ENCODE data around the gene CD40. TPM values are rescaled to one million over a fixed set of nuclear protein-coding genes. Genes with fewer than 3 reads are reported as not detected.
"Not testable (repeated sequence)": the region's sequence is repeated elsewhere in the genome, so short reads cannot be mapped to it uniquely, and the experiment has no call there.

Gene CD40
- total RNA-seq, 2 donors from 2014 or later, result 1.5 to 7.8 TPM

DNA sequence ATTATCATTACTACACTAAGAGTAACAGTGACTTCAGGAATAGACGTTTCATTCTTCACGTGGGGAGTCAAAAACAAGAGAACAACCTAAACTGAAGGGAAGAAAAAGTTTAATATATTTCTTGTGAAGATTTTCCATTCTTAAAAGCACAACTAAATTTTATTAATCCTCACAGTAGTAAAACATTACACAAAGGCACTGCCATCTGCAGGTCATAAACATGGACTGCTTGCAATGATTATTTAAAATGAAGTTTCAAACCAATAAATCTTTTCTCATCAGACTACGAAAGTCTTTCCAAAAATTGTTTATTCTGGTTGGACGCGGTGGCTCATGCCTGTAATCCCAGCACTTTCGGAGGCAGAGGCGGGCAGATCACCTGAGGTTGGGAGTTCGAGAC is 31.0 kb upstream of the CD40 start:
- Mint-ChIP-seq H3K4me1 (peaks cover 37% of the 10 kb centered on the region), H3K27ac (no peak overlapping the region), H3K4me3 (peak overlapping the region; percentile 87), H3K9me3 (no peaks in the 10 kb centered on the region), H3K27me3 (no peaks in the 10 kb centered on the region), H3K36me3 (ENCODE audit: low read depth) (peaks cover 27% of the 10 kb centered on the region)
- ATAC-seq (replicated peaks), result no peak

DNA sequence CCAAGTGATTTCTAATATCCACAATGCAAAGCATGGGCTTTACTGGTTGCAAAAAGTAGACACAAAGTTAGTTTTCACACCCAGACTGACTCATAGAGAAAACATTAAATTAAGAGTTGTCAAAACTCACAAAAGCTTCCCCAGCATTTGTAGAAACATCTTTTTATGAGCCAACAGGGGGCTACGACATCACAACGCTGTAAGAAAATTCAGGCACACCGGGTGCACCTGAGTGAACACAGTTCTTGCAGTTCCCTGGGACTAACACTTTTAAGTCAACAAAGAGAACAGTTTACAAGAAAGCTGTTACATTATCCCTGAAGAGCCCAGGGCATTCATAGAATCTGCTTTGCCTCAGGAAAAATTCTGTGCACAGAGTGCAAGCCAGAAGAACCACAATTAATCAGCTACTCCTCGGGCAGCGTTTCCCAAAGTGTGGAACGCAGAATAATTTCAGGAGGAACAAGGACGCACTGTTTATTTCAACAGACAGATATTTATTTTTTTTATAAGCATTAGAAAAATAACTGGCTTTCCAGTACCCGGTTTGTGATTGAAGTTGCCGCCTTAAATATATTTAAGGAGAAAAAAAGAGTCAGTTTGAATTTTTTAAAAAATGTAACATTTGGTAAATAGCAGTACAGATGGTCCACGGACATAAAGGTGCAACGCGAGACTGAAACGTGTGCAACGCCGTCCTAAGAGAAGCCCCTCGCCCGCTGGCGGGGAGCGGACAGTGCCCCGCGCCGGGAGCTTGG is 29.5 kb upstream of the CD40 start:
- ATAC-seq (replicated peaks), result no peak
- peak overlapping the region; percentile 87 for H3K4me3 Mint-ChIP-seq
- peaks cover 27% of the 10 kb centered on the region for H3K36me3 Mint-ChIP-seq (ENCODE audit: low read depth)
- H3K4me1 Mint-ChIP-seq, result peaks cover 31% of the 10 kb centered on the region
- H3K9me3 Mint-ChIP-seq, result no peaks in the 10 kb centered on the region
- peak overlapping the region; percentile 94 for H3K27ac Mint-ChIP-seq
- H3K27me3 Mint-ChIP-seq, result no peaks in the 10 kb centered on the region

DNA sequence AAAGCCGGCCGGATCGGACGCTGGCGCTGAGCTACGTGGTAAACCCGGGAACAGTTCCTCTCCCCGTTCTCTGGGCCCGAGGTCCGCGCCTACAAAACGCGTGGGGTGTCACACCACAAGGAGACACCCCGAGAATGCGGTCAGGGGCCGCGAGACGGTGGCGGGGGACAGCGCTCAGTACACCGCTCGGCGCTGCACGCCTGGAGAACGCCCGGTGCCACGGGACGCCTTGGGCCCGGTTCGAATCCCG is 29.0 kb upstream of the CD40 start:
- Mint-ChIP-seq H3K27me3 (no peaks in the 10 kb centered on the region), H3K36me3 (ENCODE audit: low read depth) (peaks cover 27% of the 10 kb centered on the region), H3K9me3 (no peaks in the 10 kb centered on the region), H3K27ac (peak overlapping the region; percentile 94), H3K4me1 (peaks cover 31% of the 10 kb centered on the region), H3K4me3 (peak overlapping the region; percentile 87)
- ATAC-seq (replicated peaks), result peak; percentile 49

DNA sequence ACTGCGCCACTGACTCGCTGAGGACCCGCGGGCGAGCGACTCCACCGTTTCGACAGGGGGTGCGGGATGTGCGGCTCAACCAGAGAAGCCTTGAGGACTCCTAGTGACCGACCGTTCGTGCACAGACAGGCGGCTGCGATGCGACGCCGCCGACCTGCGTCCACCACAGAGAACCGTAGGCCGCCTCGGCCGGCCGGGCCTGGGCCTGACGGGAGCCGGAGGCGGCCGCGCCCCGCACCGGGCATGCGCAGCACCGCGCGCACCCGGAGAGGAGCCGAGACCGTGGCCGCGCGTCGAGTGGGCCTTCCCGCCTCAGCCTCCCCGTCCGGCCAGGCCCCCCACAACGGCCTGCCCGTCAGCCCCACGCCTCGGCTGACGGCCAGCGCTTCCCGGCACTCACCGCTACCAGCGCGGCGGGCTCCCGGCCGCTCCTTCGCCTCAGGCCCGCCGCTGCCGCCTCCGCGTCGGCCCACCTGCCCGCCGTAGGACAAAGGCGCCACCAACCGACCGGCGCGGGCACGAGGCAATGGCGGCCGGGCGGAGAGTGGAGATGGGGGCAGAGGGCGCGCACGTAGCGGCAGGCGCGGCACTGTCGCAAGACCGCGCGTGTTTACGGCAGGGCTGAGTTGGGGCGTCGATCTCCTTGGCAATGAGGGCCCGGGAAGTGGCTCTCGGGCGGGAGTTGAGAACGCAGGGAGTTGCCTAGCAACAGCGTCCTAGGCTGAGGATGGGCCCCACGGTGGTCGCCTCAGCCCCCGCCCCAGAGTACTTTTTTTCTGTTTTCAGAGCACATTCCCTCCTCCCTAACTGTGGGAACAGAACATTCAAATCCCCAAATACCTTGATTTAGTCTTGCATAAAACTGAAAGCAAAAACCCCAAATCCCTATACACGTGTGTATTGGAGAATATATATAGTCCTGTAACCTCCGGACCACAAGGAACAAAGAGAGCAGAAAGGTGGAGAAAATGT is 28.4 kb upstream of the CD40 start, which contains the start of gene NCOA5:
NCOA5 (minus strand) TSS at position 546 of the 972 bp plus-strand sequence. CDS start 10,538 bp downstream, outside the sequence.
- peak within 1 kb of the TSS; percentile 87 for H3K4me3 Mint-ChIP-seq
- no peaks in the 10 kb centered on the region for H3K9me3 Mint-ChIP-seq
- H3K27ac Mint-ChIP-seq, result peak within 1 kb of the TSS; percentile 94
- no peaks in the 10 kb centered on the region for H3K27me3 Mint-ChIP-seq
- peaks cover 31% of the 10 kb centered on the region for H3K4me1 Mint-ChIP-seq
- ATAC-seq (replicated peaks), result peak; percentile 88
- H3K36me3 Mint-ChIP-seq (ENCODE audit: low read depth), result peaks cover 23% of the 10 kb centered on the region

DNA sequence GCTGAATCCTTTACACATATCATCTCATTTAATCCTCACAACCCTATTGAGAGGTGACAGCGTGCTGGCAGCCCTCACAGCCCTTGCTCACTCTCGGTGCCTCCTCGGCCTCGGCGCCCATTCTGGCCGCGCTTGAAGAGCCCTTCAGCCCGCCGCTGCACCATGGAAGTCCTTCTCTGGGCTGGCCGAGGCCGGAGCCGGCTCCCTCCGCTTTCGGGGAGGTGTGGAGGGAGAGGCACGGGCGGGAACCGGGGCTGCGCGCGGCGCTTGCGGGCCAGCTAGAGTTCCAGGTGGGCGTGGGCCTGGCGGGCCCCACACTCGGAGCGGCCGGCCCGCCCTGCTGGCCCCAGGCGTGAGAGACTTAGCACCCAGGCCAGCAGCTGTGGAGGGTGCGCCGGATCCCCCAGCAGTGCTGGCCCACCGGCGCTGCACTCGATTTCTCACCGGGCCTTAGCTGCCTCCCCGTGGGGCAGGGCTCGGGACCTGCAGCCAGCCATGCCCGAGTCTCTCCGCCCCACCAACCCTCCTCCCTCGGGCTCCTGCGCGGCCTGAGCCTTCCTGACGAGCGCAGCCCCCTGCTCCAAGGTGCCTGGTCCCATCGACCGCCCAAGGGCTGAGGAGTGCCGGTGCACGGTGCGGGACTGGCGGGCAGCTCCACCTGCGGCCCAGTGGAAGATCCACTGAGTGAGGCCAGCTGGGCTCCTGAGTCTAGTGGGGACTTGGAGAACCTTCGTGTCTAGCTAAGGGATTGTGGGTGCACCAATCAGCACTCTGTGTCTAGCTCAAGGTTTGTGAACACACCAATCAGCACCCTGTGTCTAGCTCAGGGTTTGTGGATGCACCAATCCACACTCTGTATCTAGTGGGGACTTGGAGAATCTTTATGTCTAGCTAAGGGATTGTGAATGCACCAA is 26.2 kb upstream of the CD40 start:
- not testable (repeated sequence) for H3K27ac Mint-ChIP-seq; ATAC-seq (replicated peaks); H3K4me3 Mint-ChIP-seq; H3K27me3 Mint-ChIP-seq; H3K9me3 Mint-ChIP-seq
- H3K4me1 Mint-ChIP-seq, result peaks cover 17% of the 10 kb centered on the region
- H3K36me3 Mint-ChIP-seq (ENCODE audit: low read depth), result peaks cover 14% of the 10 kb centered on the region

DNA sequence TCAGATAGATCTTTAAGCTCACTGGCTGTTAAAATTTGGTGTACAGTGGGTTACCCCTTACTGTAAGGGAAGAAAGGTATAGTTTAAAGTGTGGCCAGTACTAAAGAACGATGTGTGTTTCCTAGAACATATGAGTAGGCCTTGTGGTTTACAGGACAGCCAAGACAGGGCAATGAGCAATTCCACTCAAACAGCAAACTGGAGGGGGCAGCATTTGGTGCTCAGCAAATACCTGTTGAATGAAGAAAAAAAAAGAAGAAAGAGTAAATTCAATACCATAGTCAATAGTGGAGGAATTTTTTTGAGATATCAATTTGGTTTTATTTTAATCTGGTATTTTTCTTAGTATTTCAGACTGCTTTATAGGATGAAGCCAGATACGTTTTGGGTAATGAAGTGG is 24.6 kb upstream of the CD40 start:
- peaks cover 4% of the 10 kb centered on the region for H3K27me3 Mint-ChIP-seq
- no peak overlapping the region for H3K4me3 Mint-ChIP-seq
- no peak for ATAC-seq (replicated peaks)
- H3K4me1 Mint-ChIP-seq, result peaks cover 5% of the 10 kb centered on the region
- H3K36me3 Mint-ChIP-seq (ENCODE audit: low read depth), result no peaks in the 10 kb centered on the region
- H3K9me3 Mint-ChIP-seq, result no peaks in the 10 kb centered on the region
- H3K27ac Mint-ChIP-seq, result no peak overlapping the region

DNA sequence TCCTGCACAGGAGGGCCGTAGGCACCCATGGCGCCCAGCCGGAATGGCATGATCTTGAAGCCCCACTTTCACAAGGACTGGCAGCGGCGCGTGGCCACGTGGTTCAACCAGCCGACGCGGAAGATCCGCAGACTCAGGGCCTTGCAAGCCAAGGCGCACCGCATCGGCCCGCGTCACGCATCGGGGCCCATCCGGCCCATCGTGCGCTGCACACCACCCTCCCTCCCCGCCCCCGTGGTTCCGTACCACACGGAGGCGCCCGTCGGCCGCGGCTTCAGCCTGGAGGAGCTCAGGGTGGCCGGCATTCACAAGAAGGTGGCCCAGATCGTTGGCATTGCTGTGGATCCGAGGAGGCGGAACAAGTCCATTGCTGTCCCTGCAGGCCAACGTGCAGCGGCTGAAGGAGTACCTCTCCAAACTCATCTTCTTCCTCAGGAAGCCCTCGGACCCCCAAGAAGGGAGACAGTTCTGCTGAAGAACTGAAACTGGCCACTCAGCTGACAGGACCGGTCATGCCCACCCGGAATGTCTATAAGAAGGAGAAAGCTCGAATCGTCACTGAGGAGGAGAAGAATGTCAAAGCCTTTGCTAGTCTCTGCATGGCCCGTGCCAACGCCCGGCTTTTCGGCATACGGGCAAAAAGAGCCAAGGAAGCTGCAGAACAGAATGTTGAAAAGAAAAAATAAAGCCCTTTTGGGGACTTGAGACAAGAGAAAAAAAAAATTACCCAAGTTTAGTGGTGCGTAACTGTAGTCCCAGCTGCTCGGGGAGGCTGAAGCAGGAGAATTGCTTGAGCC is 18.4 kb upstream of the CD40 start:
- Mint-ChIP-seq H3K27me3 (peaks cover 37% of the 10 kb centered on the region), H3K9me3 (no peaks in the 10 kb centered on the region), H3K27ac (no peak overlapping the region), H3K4me1 (no peaks in the 10 kb centered on the region), H3K36me3 (ENCODE audit: low read depth) (no peaks in the 10 kb centered on the region), H3K4me3 (no peak overlapping the region)
- ATAC-seq (replicated peaks), result no peak

DNA sequence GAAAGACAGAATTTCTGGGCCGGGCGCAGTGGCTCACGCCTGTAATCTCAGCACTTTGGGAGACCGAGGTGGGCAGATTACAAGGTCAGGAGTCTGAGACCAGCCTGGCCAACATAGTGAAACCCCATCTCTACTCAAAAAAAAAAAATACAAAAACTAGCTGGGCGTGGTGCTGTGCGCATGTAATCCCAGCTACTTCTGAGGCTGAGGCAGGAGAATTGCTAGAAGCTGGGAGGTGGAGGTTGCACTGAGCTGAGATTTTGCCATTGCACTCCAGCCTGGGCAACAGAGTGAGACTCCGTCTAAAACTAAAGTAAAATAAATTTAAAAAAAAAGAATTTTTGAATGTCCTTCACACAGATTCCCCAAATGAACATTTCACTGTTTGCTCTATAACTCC is 17.7 kb upstream of the CD40 start:
- not testable (repeated sequence) for ATAC-seq (replicated peaks); H3K27ac Mint-ChIP-seq; H3K4me1 Mint-ChIP-seq; H3K4me3 Mint-ChIP-seq; H3K9me3 Mint-ChIP-seq; H3K36me3 Mint-ChIP-seq (ENCODE audit: low read depth)
- H3K27me3 Mint-ChIP-seq, result peaks cover 45% of the 10 kb centered on the region

DNA sequence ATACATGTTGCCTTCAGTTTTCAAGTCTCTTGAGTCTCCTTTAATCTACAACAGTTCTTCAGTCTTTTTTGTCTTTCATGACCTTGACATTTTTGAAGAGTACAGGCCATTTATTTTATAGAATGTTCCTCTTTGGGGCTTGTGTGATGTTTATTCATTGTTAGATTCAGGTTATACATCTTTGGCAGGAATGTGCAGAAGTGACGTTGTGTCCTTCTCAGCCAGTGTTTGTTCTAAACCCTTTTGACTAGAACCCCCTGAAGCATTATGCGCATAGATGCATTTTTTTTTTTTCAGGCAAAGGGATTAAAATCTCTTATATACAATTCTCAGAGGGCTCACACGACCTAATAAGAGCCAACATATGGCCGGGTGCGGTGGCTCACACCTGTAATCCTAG is 17.1 kb upstream of the CD40 start:
- no peaks in the 10 kb centered on the region for H3K36me3 Mint-ChIP-seq (ENCODE audit: low read depth)
- H3K9me3 Mint-ChIP-seq, result no peaks in the 10 kb centered on the region
- peaks cover 48% of the 10 kb centered on the region for H3K27me3 Mint-ChIP-seq
- H3K27ac Mint-ChIP-seq, result no peak overlapping the region
- no peak for ATAC-seq (replicated peaks)
- no peaks in the 10 kb centered on the region for H3K4me1 Mint-ChIP-seq
- no peak overlapping the region for H3K4me3 Mint-ChIP-seq

DNA sequence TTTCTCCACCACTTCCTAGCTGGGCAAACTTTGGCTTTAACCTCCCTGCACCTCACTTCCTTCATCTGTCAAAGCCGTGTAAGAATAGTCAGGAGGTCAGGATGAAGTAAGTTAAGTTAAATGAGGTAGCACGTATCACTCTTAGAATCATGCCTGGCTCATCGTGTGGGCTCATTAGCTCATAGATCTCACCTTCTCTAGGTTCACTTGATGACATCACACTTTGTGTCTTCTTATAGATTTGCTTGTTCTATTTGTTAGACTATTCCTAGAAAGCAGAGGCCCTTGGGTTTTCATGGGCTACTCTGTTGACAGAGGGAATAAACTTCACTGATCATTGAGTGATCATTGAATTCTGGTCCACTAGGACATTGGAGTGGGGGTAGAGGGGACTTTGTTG is 16.2 kb upstream of the CD40 start:
- H3K36me3 Mint-ChIP-seq (ENCODE audit: low read depth), result no peaks in the 10 kb centered on the region
- ATAC-seq (replicated peaks), result no peak
- H3K27me3 Mint-ChIP-seq, result peaks cover 50% of the 10 kb centered on the region
- H3K4me3 Mint-ChIP-seq, result no peak overlapping the region
- no peaks in the 10 kb centered on the region for H3K4me1 Mint-ChIP-seq
- no peaks in the 10 kb centered on the region for H3K9me3 Mint-ChIP-seq
- no peak overlapping the region for H3K27ac Mint-ChIP-seq

DNA sequence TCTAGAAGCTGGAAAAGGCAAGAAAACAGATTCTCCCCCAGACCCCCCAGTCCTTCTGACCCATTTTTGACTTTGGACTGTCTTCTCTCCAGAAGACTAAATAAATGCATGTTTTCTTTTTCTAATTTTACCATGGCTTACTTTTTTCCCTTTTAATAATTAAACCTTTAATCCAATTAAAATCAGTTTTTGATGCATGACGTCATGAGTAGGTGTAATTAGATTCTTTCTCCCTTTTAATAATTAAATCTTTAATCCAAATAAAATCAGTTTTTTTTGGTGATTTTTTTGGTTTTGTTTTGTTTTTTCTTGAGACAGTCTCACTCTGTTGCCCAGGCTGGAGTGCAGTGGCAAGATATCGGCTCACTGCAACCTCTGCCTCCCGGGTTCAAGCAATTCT is 15.2 kb upstream of the CD40 start:
- Mint-ChIP-seq H3K36me3 (ENCODE audit: low read depth) (no peaks in the 10 kb centered on the region), H3K27me3 (peaks cover 55% of the 10 kb centered on the region)

DNA sequence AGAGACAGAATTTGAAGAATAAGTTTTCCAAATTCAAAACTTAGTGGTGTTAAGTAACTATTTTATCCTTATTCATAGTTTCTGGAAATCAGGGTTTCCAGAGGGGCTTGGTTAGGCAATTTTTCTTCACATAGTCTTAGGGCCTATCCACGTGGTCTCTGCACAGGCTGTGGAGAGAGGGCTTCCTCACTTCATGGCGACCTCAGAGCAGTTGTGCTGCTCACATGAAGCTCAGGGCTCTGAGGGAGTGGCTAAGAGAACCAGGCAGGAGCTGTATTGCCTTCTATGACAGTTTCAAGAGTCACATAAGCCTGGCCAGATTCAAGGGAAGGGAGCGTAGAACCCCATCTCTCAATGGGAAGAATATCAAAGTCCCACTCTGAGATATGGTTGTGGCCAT is 13.9 kb upstream of the CD40 start:
- Mint-ChIP-seq H3K4me1 (no peaks in the 10 kb centered on the region), H3K27me3 (peaks cover 54% of the 10 kb centered on the region), H3K4me3 (no peak overlapping the region), H3K36me3 (ENCODE audit: low read depth) (no peaks in the 10 kb centered on the region), H3K27ac (no peak overlapping the region), H3K9me3 (no peaks in the 10 kb centered on the region)
- no peak for ATAC-seq (replicated peaks)

More for the DNA sequence above, 15.2 kb upstream of the CD40 start:
- Mint-ChIP-seq H3K4me1 (no peaks in the 10 kb centered on the region), H3K4me3 (no peak overlapping the region), H3K27ac (no peak overlapping the region), H3K9me3 (no peaks in the 10 kb centered on the region)
- no peak for ATAC-seq (replicated peaks)

DNA sequence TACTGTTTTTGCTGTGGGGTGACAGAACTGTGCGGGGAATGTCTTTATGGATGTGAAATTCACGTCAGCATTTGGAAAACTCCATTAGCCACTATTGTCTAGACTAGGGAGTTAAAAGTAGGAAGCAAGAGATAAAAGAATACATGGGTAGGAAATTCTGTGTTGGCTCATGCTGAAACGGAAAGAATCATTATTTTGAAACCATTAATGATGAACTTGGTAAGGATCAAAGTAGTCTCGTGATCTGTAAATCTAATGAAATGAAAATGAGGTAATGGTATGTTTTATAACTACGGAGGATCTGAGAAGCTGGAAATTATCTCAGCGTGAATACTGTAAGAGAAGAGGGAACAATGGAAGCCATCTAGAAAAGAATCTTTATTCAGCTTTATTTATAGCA is 11.1 kb upstream of the CD40 start:
- H3K4me3 Mint-ChIP-seq, result no peak overlapping the region
- peaks cover 52% of the 10 kb centered on the region for H3K27me3 Mint-ChIP-seq
- no peak overlapping the region for H3K27ac Mint-ChIP-seq
- no peaks in the 10 kb centered on the region for H3K36me3 Mint-ChIP-seq (ENCODE audit: low read depth)
- peaks cover 5% of the 10 kb centered on the region for H3K4me1 Mint-ChIP-seq
- H3K9me3 Mint-ChIP-seq, result no peaks in the 10 kb centered on the region
- ATAC-seq (replicated peaks), result no peak

DNA sequence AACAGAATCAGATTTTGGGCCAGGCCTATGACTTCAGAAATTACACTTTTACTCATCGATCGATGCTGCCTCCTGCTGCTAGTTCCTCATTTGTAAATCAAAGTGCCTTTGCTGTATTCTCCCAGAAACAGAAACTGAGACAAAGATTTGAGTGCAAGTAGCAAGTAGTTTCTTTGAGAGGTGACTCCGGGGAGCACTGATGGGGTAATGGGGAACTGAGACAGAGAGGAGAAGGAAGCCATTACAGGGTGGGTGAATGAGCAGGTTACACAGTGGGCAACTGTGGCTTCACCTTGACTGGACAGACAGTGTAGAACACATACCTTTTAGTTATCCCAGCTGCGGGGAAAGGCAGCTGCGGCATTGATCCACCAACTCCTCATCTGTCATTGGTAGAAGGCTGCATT is 9.7 kb upstream of the CD40 start:
- Mint-ChIP-seq H3K4me1 (peaks cover 5% of the 10 kb centered on the region), H3K27me3 (peaks cover 46% of the 10 kb centered on the region), H3K27ac (no peak overlapping the region), H3K36me3 (ENCODE audit: low read depth) (no peaks in the 10 kb centered on the region), H3K4me3 (no peak overlapping the region), H3K9me3 (no peaks in the 10 kb centered on the region)
- peak; percentile 41 for ATAC-seq (replicated peaks)
